Esophagus muscularis mucosa (tissue), 4 donors: ENCODE measurements around the gene DGKZ. TPM values are rescaled to one million over a fixed set of nuclear protein-coding genes. Genes with fewer than 3 reads are reported as not detected.

Experiments
- DNase-seq: peaks from one replicate; pipeline ENCODE4 v3.0.0-alpha.2; 2017; ENCODE audit errors: extremely low spot score
- H3K27ac ChIP-seq, 4 donors: fragments of 200-600 bp; sonication (generic); replicated peaks in 1 of 4; 1 replicate in 3 of 4; 2 replicates in 1 of 4; pipeline ENCODE4 v1.5.1; 2016 to 2019; ENCODE audit warnings: mild to moderate bottlenecking in 1 of 4
- H3K27me3 ChIP-seq, 4 donors: fragments of 200-600 bp; sonication (generic); one replicate each; pipeline versions ENCODE4 v1.5.1 to v1.6.0; 2016 to 2019
- H3K36me3 ChIP-seq, 4 donors: fragments of 200-600 bp; sonication (generic); one replicate each; pipeline ENCODE4 v1.5.1; 2016 to 2019
- H3K4me1 ChIP-seq, 4 donors: fragments of 200-600 bp; sonication (generic); one replicate each; pipeline ENCODE4 v1.5.1; 2016 to 2019
- H3K4me3 ChIP-seq, 4 donors: fragments of 200-600 bp; sonication (generic); 1 replicate in 2 of 4; 2 replicates in 2 of 4; pipeline ENCODE4 v1.5.1; 2016 to 2019; ENCODE audit warnings: mild to moderate bottlenecking in 4 of 4, moderate library complexity in 1 of 4
- H3K9me3 ChIP-seq, 4 donors: fragments of 200-600 bp; sonication (generic); 1 replicate in 3 of 4; 2 replicates in 1 of 4; pipeline ENCODE4 v1.5.1; 2016 to 2019
- CTCF ChIP-seq, 3 experiments: fragments of 200-600 bp in 2 of 3; fragments of 450-650 bp in 1 of 3; sonication (generic) in 2 of 3; IDR thresholded peaks; one replicate each; pipeline ENCODE4 v1.5.1; 2017 to 2019; ENCODE audit warnings: antibody characterized with exemption in 3 of 3, mild to moderate bottlenecking in 2 of 3, moderate library complexity in 1 of 3
- EP300 ChIP-seq: sonication (generic); formaldehyde crosslinking; IDR thresholded peaks from one replicate; pipeline ENCODE4 v1.6.1; 2017; ENCODE audit warnings: antibody characterized with exemption
- POLR2A ChIP-seq: fragments of 450-650 bp; IDR thresholded peaks from one replicate; pipeline ENCODE4 v1.6.1; 2017; ENCODE audit warnings: antibody characterized with exemption, moderate library complexity, mild to moderate bottlenecking, low read depth
- POLR2AphosphoS5 ChIP-seq, 2 donors: sonication (generic); formaldehyde crosslinking; IDR thresholded peaks; one replicate each; pipeline ENCODE4 v1.6.1; 2017; ENCODE audit warnings: antibody characterized with exemption in 2 of 2
- WGBS: methylation state at CpG from one replicate; pipeline ENCODE4 v1.1.5; 2018; 5-methylcytosine and 5-hydroxymethylcytosine counted together
- intact Hi-C: fragments of 100-400 bp; cut with DNase I; formaldehyde crosslinking; loops from one replicate; pipeline ENCODE4 v1.15.1; 2023
- total RNA-seq, 4 donors: library from RNA; depleted of rRNA; stranded (reverse); fragments of >200 nt; gene quantifications; one replicate each; pipeline versions ENCODE4 v1.1.0 to v1.2.1, GENCODE V29; 2016

Gene DGKZ
- total RNA-seq, 4 donors from 2014 or later: 39.4 to 85.8 (median 55.4) TPM

- Histone ChIP-seq H3K36me3 (no peaks in the 10 kb centered on the region), H3K4me3 (peak overlapping the region; percentile 90 to 94 (median 92)), H3K4me1 (peaks cover 47 to 67% (median 53%) of the 10 kb centered on the region in 4 donors), H3K27me3 (no peaks in the 10 kb centered on the region), H3K9me3 (no peaks in the 10 kb centered on the region), H3K27ac (peak overlapping the region; percentile 49 to 62 (median 56))
- TF ChIP-seq EP300: no peak
- no peak for TF ChIP-seq POLR2A
- no peak for TF ChIP-seq CTCF (IDR thresholded peaks at IDR 0.05)
- no peak for TF ChIP-seq POLR2AphosphoS5 (IDR thresholded peaks at IDR 0.05)
- no peak for DNase-seq
- intact Hi-C loops: no loop called here
- WGBS: 62% methylated on average over 10 of the region's 10 CpGs
These were observed 1.3 kb upstream of the DGKZ start for GRCh38 chr11:46345881-46346484.

- H3K36me3 ChIP-seq: peaks cover 0 to 3% (median 0%) of the 10 kb centered on the region in 4 donors
- 26% methylated on average over 4 of the region's 63 CpGs for WGBS
- peak overlapping the region; percentile 90 to 94 (median 92) for H3K4me3 ChIP-seq
- peak overlapping the region; percentile 72 to 77 (median 76) for H3K27ac ChIP-seq
- no peak for DNase-seq
- no peaks in the 10 kb centered on the region for H3K27me3 ChIP-seq
- TF ChIP-seq POLR2A (no peak), POLR2AphosphoS5 (IDR thresholded peaks at IDR 0.05) (no peak), CTCF (IDR thresholded peaks at IDR 0.05) (no peak), EP300 (no peak)
- intact Hi-C loops: no loop called here
- peaks cover 55 to 74% (median 62%) of the 10 kb centered on the region in 4 donors for H3K4me1 ChIP-seq
- H3K9me3 ChIP-seq: no peaks in the 10 kb centered on the region
These were observed 511 bp downstream of the DGKZ start for GRCh38 chr11:46347637-46348311.

GRCh38 chr11:46348566-46349401 lies 1.5 kb downstream of the DGKZ start:
- H3K4me1 ChIP-seq: peaks cover 49 to 80% (median 68%) of the 10 kb centered on the region in 4 donors
- intact Hi-C loops: no loop called here
- TF ChIP-seq POLR2AphosphoS5 (IDR thresholded peaks at IDR 0.05) (no peak), EP300 (no peak)
- peak overlapping the region; percentile 90 to 94 (median 92) for H3K4me3 ChIP-seq
- H3K27me3 ChIP-seq: no peaks in the 10 kb centered on the region
- H3K27ac ChIP-seq: peak overlapping the region in 1 of 4 donors; percentile 77
- no peaks in the 10 kb centered on the region for H3K9me3 ChIP-seq
- H3K36me3 ChIP-seq: peaks cover 0 to 4% (median 0%) of the 10 kb centered on the region in 4 donors
- 59% methylated on average over 9 of the region's 18 CpGs for WGBS
- no peak for DNase-seq

GRCh38 chr11:46350695-46351094 lies 3.4 kb downstream of the DGKZ start:
- intact Hi-C loops: no loop called here
- TF ChIP-seq POLR2AphosphoS5 (IDR thresholded peaks at IDR 0.05) (no peak), EP300 (no peak), CTCF (IDR thresholded peaks at IDR 0.05) (no peak)
- Histone ChIP-seq H3K27ac (no peak overlapping the region), H3K9me3 (no peaks in the 10 kb centered on the region), H3K36me3 (peaks cover 0 to 11% (median 2%) of the 10 kb centered on the region in 4 donors), H3K4me1 (peaks cover 49 to 80% (median 70%) of the 10 kb centered on the region in 4 donors), H3K27me3 (no peaks in the 10 kb centered on the region), H3K4me3 (no peak overlapping the region)
- 61% methylated on average over 3 of the region's 3 CpGs for WGBS
- DNase-seq: no peak

- Histone ChIP-seq H3K27ac (no peak overlapping the region), H3K27me3 (no peaks in the 10 kb centered on the region), H3K4me1 (peaks cover 49 to 82% (median 68%) of the 10 kb centered on the region in 4 donors), H3K4me3 (no peak overlapping the region), H3K9me3 (no peaks in the 10 kb centered on the region), H3K36me3 (peaks cover 0 to 12% (median 4%) of the 10 kb centered on the region in 4 donors)
- TF ChIP-seq POLR2AphosphoS5 (IDR thresholded peaks at IDR 0.05): no peak
- TF ChIP-seq EP300: no peak
- TF ChIP-seq CTCF (IDR thresholded peaks at IDR 0.05): no peak
- no peak for TF ChIP-seq POLR2A
- intact Hi-C loops: no loop called here
- WGBS: 78% methylated on average over 6 of the region's 8 CpGs
- DNase-seq: no peak
These were observed 3.9 kb downstream of the DGKZ start for GRCh38 chr11:46351148-46351547.
